HG02763 (cell line): ENCODE measurements around the gene IGSF11.
"Not testable (repeated sequence)": the region's sequence is repeated elsewhere in the genome, so short reads cannot be mapped to it uniquely, and the experiment has no call there.

Source experiments
- ATAC-seq: cut with Tn5 transposase; IDR thresholded peaks from one replicate; pipeline ENCODE4 v1.9.1; 2021; ENCODE audit warnings: mild to moderate bottlenecking, moderate library complexity; ENCODE audit not compliant: unreplicated experiment

The IGSF11 gene

GRCh38 chr3:118889691-118890090 lies 145.0 kb downstream of the IGSF11 start:
- ATAC-seq: no peak

GRCh38 chr3:118886708-118887107 lies 147.9 kb downstream of the IGSF11 start:
- no peak for ATAC-seq

GRCh38 chr3:118884748-118885206 lies 149.9 kb downstream of the IGSF11 start:
- ATAC-seq: peak; percentile 60

- peak; percentile 55 for ATAC-seq
Measured at GRCh38 chr3:118882353-118882947, 152.2 kb downstream of the IGSF11 start.

- no peak for ATAC-seq
Measured at GRCh38 chr3:118868051-118868450, 166.6 kb downstream of the IGSF11 start.

- ATAC-seq: peak; percentile 77
Measured at GRCh38 chr3:118863731-118864322, 170.8 kb downstream of the IGSF11 start.

- ATAC-seq: no peak
Measured at GRCh38 chr3:118859950-118860349, 174.7 kb downstream of the IGSF11 start.

- ATAC-seq: not testable (repeated sequence)
Measured at GRCh38 chr3:118851466-118852193, 183.0 kb downstream of the IGSF11 start.

- no peak for ATAC-seq
Measured at GRCh38 chr3:118850687-118851086, 184.0 kb downstream of the IGSF11 start.
